ENCODE data around the gene SFMBT2. TPM values are rescaled to one million over a fixed set of nuclear protein-coding genes. Genes with fewer than 3 reads are reported as not detected.

Gene SFMBT2
- total and polyA plus RNA-seq, 2 of the 4 experiments (the other 2 are of a cell fraction): 0.70 to 1.3 TPM

GRCh38 chr10:7400068-7400715 lies 10.6 kb downstream of the SFMBT2 start:
- dilution Hi-C loops (cut with HindIII; ENCODE audit: low sequenced_read_pairs, unreplicated experiment): loop anchor here (25.0 kb wide), 1 partner anchor 713 kb away; no protein-coding TSS in a partner anchor
- ATAC-seq (ENCODE audit: low read depth): no peak
- H2BK5ac ChIP-seq (ENCODE audit: low read depth, low read length, poor library complexity, severe bottlenecking): no peak overlapping the region
- H3K23ac ChIP-seq (ENCODE audit: low read depth, low read length): no peak overlapping the region
- intact Hi-C loops (cut with micrococcal nuclease): no loop called here
- no peaks in the 10 kb centered on the region for H4K20me1 ChIP-seq (ENCODE audit: insufficient read depth, low read length)
- H3K27me3 ChIP-seq (ENCODE audit: control insufficient read depth, insufficient read depth, low read length): no peaks in the 10 kb centered on the region
- H2BK120ac ChIP-seq (ENCODE audit: low read depth, low read length): no peak overlapping the region
- H3K79me1 ChIP-seq (ENCODE audit: low read depth in 1 of 2, low read length in 2 of 2): no peaks in the 10 kb centered on the region
- H2BK20ac ChIP-seq (ENCODE audit: low read depth, low read length): no peak overlapping the region
- no peak overlapping the region for H3K4me2 ChIP-seq (ENCODE audit: low read depth, low read length)
- H3K4me3 ChIP-seq (ENCODE audit: insufficient read depth, low read depth, low read length): no peak overlapping the region
- CTCF ChIA-PET: no interaction called here
- DNase-seq: no peak
- TF ChIP-seq CEBPB (IDR thresholded peaks at IDR 0.05; ENCODE audit: low read depth, low read length) (no peak), MAFK (IDR thresholded peaks at IDR 0.05; ENCODE audit: low read depth, low read length) (no peak), RCOR1 (IDR thresholded peaks at IDR 0.05; ENCODE audit: insufficient replicate concordance, low read length) (no peak), ELK1 (IDR thresholded peaks at IDR 0.05; ENCODE audit: borderline replicate concordance, low read depth, low read length) (no peak), BHLHE40 (IDR thresholded peaks at IDR 0.05; ENCODE audit: low read depth, low read length) (no peak), MXI1 (IDR thresholded peaks at IDR 0.05; ENCODE audit: borderline replicate concordance, low read depth, low read length) (no peak), POLR2A (IDR thresholded peaks at IDR 0.05; ENCODE audit: low read depth, low read length) (no peak), USF2 (IDR thresholded peaks at IDR 0.05; ENCODE audit: low read depth, low read length) (no peak), MAZ (IDR thresholded peaks at IDR 0.05; ENCODE audit: borderline replicate concordance, low read depth, low read length) (no peak), NFE2L2 (IDR thresholded peaks at IDR 0.05; ENCODE audit: low read depth, low read length) (no peak), RFX5 (IDR thresholded peaks at IDR 0.05; ENCODE audit: low read depth, low read length) (no peak)
- in situ Hi-C loops (cut with MboI; ENCODE audit: low sequenced_read_pairs): loop anchor here (10.0 kb wide), 1 partner anchor 135 kb away; no protein-coding TSS in a partner anchor
- no peak overlapping the region for H3K56ac ChIP-seq (ENCODE audit: extremely low read depth, insufficient read depth, low read length)
- no peak overlapping the region for H3K4ac ChIP-seq (ENCODE audit: low read depth, low read length)
- no CpG with 5 or more reads among the region's 10 CpGs for WGBS, 2 experiments (ENCODE audit: extremely low coverage in 2 of 2, insufficient read length in 1 of 2)
- H3K18ac ChIP-seq (ENCODE audit: low read depth, low read length): no peak overlapping the region
- H3K27ac ChIP-seq (ENCODE audit: insufficient read depth, low read length): no peak overlapping the region
- no peak overlapping the region for H2BK15ac ChIP-seq (ENCODE audit: low read depth, low read length)
- H3K14ac ChIP-seq (replicated peaks; ENCODE audit: low read depth, low read length): no peak overlapping the region
- POLR2A ChIA-PET (ENCODE audit: unreplicated experiment): no interaction called here
- H3K36me3 ChIP-seq (ENCODE audit: control insufficient read depth, insufficient read depth, low read length): no peaks in the 10 kb centered on the region
- H3K9me1 ChIP-seq (ENCODE audit: insufficient read depth, low read length): no peaks in the 10 kb centered on the region
- no peak overlapping the region for H2AK5ac ChIP-seq (ENCODE audit: low read depth, low read length)
- H2AFZ ChIP-seq (replicated peaks; ENCODE audit: low read length, poor library complexity): no peak overlapping the region
- H4K91ac ChIP-seq (ENCODE audit: insufficient read depth, low read depth, low read length): no peak overlapping the region
- no TSS peak for BruUV-seq (replicated peaks)
- H4K8ac ChIP-seq (ENCODE audit: low read depth in 2 of 2, low read length in 2 of 2): no peak overlapping the region
- no peaks in the 10 kb centered on the region for H3K4me1 ChIP-seq (ENCODE audit: control insufficient read depth, insufficient read depth, low read length)
- H3K9ac ChIP-seq (ENCODE audit: low read depth, low read length): no peak overlapping the region
- H2AK9ac ChIP-seq (replicated peaks; ENCODE audit: low read depth, low read length, poor library complexity): no peak overlapping the region
- H4K5ac ChIP-seq (ENCODE audit: low read depth, low read length): no peak overlapping the region
- no peaks in the 10 kb centered on the region for H3K9me3 ChIP-seq (ENCODE audit: control insufficient read depth, insufficient read depth, low read length)

Data from IMR-90 (cell line).